ENCODE results near the gene MTMR2. TPM values are rescaled to one million over a fixed set of nuclear protein-coding genes. Genes with fewer than 3 reads are reported as not detected.
"Not testable (repeated sequence)": the region's sequence is repeated elsewhere in the genome, so short reads cannot be mapped to it uniquely, and the experiment has no call there.

The MTMR2 gene
- total RNA-seq, 1 experiment from 2014 or later, result 44.2 TPM

GRCh38 chr11:95888439-95888838 is 35.5 kb downstream of the MTMR2 start:
- no peaks in the 10 kb centered on the region for H3K9me3 ChIP-seq (replicated peaks)
- H3K27me3 ChIP-seq (replicated peaks), result no peaks in the 10 kb centered on the region
- peaks cover 5% of the 10 kb centered on the region; the same call in 1 of the 2 replicates for H3K4me1 ChIP-seq (replicated peaks)
- H3K36me3 ChIP-seq, result 0 out of 2 replicates have a peak, but pooled peaks cover 5% of the 10 kb centered on the region
- no peak overlapping the region for H3K27ac ChIP-seq
- DNase-seq (ENCODE audit: low read depth in 1 of 2, low spot score in 2 of 2), result no peak
- H3K4me3 ChIP-seq, result no peak overlapping the region

- Histone ChIP-seq H3K27me3 (replicated peaks) (no peaks in the 10 kb centered on the region), H3K4me1 (replicated peaks) (peaks cover 5% of the 10 kb centered on the region; the same call in 1 of the 2 replicates), H3K36me3 (0 out of 2 replicates have a peak, but pooled peaks cover 5% of the 10 kb centered on the region), H3K9me3 (replicated peaks) (no peaks in the 10 kb centered on the region), H3K4me3 (no peak overlapping the region), H3K27ac (no peak overlapping the region)
- DNase-seq (ENCODE audit: low read depth in 1 of 2, low spot score in 2 of 2), result no peak
These were observed 37.4 kb downstream of the MTMR2 start for GRCh38 chr11:95886462-95886861.

- no peaks in the 10 kb centered on the region for H3K27me3 ChIP-seq (replicated peaks)
- H3K27ac ChIP-seq, result no peak overlapping the region
- H3K9me3 ChIP-seq (replicated peaks), result no peaks in the 10 kb centered on the region
- no peak for DNase-seq (ENCODE audit: low read depth in 1 of 2, low spot score in 2 of 2)
- H3K4me3 ChIP-seq, result no peak overlapping the region
- peaks cover 5% of the 10 kb centered on the region; the same call in 1 of the 2 replicates for H3K4me1 ChIP-seq (replicated peaks)
- 0 out of 2 replicates have a peak, but pooled peaks cover 5% of the 10 kb centered on the region for H3K36me3 ChIP-seq
These were observed 39.1 kb downstream of the MTMR2 start for GRCh38 chr11:95884802-95885201.

- no peak overlapping the region for H3K4me3 ChIP-seq
- no peak overlapping the region for H3K27ac ChIP-seq
- DNase-seq (ENCODE audit: low read depth in 1 of 2, low spot score in 2 of 2), result no peak
- H3K27me3 ChIP-seq (replicated peaks), result no peaks in the 10 kb centered on the region
- H3K4me1 ChIP-seq (replicated peaks), result peaks cover 5% of the 10 kb centered on the region; the same call in 1 of the 2 replicates
- no peaks in the 10 kb centered on the region for H3K9me3 ChIP-seq (replicated peaks)
- 0 out of 2 replicates have a peak, but pooled peaks cover 5% of the 10 kb centered on the region for H3K36me3 ChIP-seq
These were observed 39.5 kb downstream of the MTMR2 start for GRCh38 chr11:95884376-95884775.

GRCh38 chr11:95883381-95883780 is 40.5 kb downstream of the MTMR2 start:
- Histone ChIP-seq H3K4me1 (replicated peaks) (peaks cover 5% of the 10 kb centered on the region; the same call in 1 of the 2 replicates), H3K36me3 (peaks cover 5% of the 10 kb centered on the region; the same call in 1 of the 2 replicates), H3K9me3 (replicated peaks) (no peaks in the 10 kb centered on the region), H3K27me3 (replicated peaks) (no peaks in the 10 kb centered on the region), H3K27ac (no peak overlapping the region), H3K4me3 (no peak overlapping the region)
- DNase-seq (ENCODE audit: low read depth in 1 of 2, low spot score in 2 of 2), result no peak

- peaks cover 18% of the 10 kb centered on the region for H3K4me1 ChIP-seq (replicated peaks)
- peaks cover 6% of the 10 kb centered on the region; the same call in 1 of the 2 replicates for H3K36me3 ChIP-seq
- no peaks in the 10 kb centered on the region for H3K27me3 ChIP-seq (replicated peaks)
- H3K4me3 ChIP-seq, result no peak overlapping the region
- H3K9me3 ChIP-seq (replicated peaks), result no peaks in the 10 kb centered on the region
- H3K27ac ChIP-seq, result peak overlapping the region; percentile 86
- peak in 1 of 2 experiments; percentile 82 for DNase-seq (ENCODE audit: low read depth in 1 of 2, low spot score in 2 of 2)
These were observed 46.6 kb downstream of the MTMR2 start for GRCh38 chr11:95877291-95877690.

GRCh38 chr11:95870877-95871276 is 53.0 kb downstream of the MTMR2 start:
- not testable (repeated sequence) for H3K4me3 ChIP-seq

GRCh38 chr11:95867105-95867504 is 56.8 kb downstream of the MTMR2 start:
- Histone ChIP-seq H3K4me1 (replicated peaks) (peaks cover 16% of the 10 kb centered on the region), H3K9me3 (replicated peaks) (no peaks in the 10 kb centered on the region), H3K4me3 (no peak overlapping the region), H3K27ac (no peak overlapping the region), H3K36me3 (peaks cover 9% of the 10 kb centered on the region), H3K27me3 (replicated peaks) (no peaks in the 10 kb centered on the region)
- no peak for DNase-seq (ENCODE audit: low read depth in 1 of 2, low spot score in 2 of 2)

More at GRCh38 chr11:95870877-95871276, 53.0 kb downstream of the MTMR2 start:
- DNase-seq (ENCODE audit: low read depth in 1 of 2, low spot score in 2 of 2); H3K36me3 ChIP-seq; H3K27me3 ChIP-seq (replicated peaks); H3K27ac ChIP-seq; H3K4me1 ChIP-seq (replicated peaks); H3K9me3 ChIP-seq (replicated peaks): not testable (repeated sequence)

GRCh38 chr11:95863486-95864140 is 60.3 kb downstream of the MTMR2 start:
- peak overlapping the region; percentile 58 for H3K27ac ChIP-seq
- no peak overlapping the region for H3K4me3 ChIP-seq
- peaks cover 13% of the 10 kb centered on the region for H3K36me3 ChIP-seq
- DNase-seq (ENCODE audit: low read depth in 1 of 2, low spot score in 2 of 2), result peak in 1 of 2 experiments; percentile 48
- peaks cover 16% of the 10 kb centered on the region for H3K4me1 ChIP-seq (replicated peaks)
- H3K27me3 ChIP-seq (replicated peaks), result no peaks in the 10 kb centered on the region
- H3K9me3 ChIP-seq (replicated peaks), result no peaks in the 10 kb centered on the region

- H3K4me3 ChIP-seq; H3K27ac ChIP-seq; DNase-seq (ENCODE audit: low read depth in 1 of 2, low spot score in 2 of 2); H3K27me3 ChIP-seq (replicated peaks); H3K9me3 ChIP-seq (replicated peaks): not testable (repeated sequence)
- Histone ChIP-seq H3K36me3 (peaks cover 19% of the 10 kb centered on the region), H3K4me1 (replicated peaks) (peaks cover 16% of the 10 kb centered on the region)
These were observed 63.9 kb downstream of the MTMR2 start for GRCh38 chr11:95860024-95860423.

GRCh38 chr11:95854362-95854761 is 69.5 kb downstream of the MTMR2 start:
- peaks cover 17% of the 10 kb centered on the region for H3K36me3 ChIP-seq
- not testable (repeated sequence) for H3K27me3 ChIP-seq (replicated peaks); H3K9me3 ChIP-seq (replicated peaks); H3K4me3 ChIP-seq; DNase-seq (ENCODE audit: low read depth in 1 of 2, low spot score in 2 of 2); H3K27ac ChIP-seq; H3K4me1 ChIP-seq (replicated peaks)

GRCh38 chr11:95853862-95854261 is 70.0 kb downstream of the MTMR2 start:
- Histone ChIP-seq H3K27me3 (replicated peaks) (no peaks in the 10 kb centered on the region), H3K4me3 (no peak overlapping the region), H3K4me1 (replicated peaks) (no peaks in the 10 kb centered on the region), H3K36me3 (peaks cover 22% of the 10 kb centered on the region), H3K27ac (no peak overlapping the region), H3K9me3 (replicated peaks) (no peaks in the 10 kb centered on the region)
- DNase-seq (ENCODE audit: low read depth in 1 of 2, low spot score in 2 of 2), result no peak

- no peak overlapping the region for H3K4me3 ChIP-seq
- no peaks in the 10 kb centered on the region for H3K9me3 ChIP-seq (replicated peaks)
- no peak for DNase-seq (ENCODE audit: low read depth in 1 of 2, low spot score in 2 of 2)
- H3K27ac ChIP-seq, result no peak overlapping the region
- peaks cover 23% of the 10 kb centered on the region for H3K36me3 ChIP-seq
- no peaks in the 10 kb centered on the region for H3K4me1 ChIP-seq (replicated peaks)
- no peaks in the 10 kb centered on the region for H3K27me3 ChIP-seq (replicated peaks)
These were observed 70.8 kb downstream of the MTMR2 start for GRCh38 chr11:95853138-95853537.

GRCh38 chr11:95850137-95850536 is 73.8 kb downstream of the MTMR2 start:
- Histone ChIP-seq H3K4me3 (no peak overlapping the region), H3K36me3 (peaks cover 26% of the 10 kb centered on the region), H3K27me3 (replicated peaks) (no peaks in the 10 kb centered on the region), H3K4me1 (replicated peaks) (no peaks in the 10 kb centered on the region), H3K9me3 (replicated peaks) (no peaks in the 10 kb centered on the region), H3K27ac (no peak overlapping the region)
- DNase-seq (ENCODE audit: low read depth in 1 of 2, low spot score in 2 of 2), result no peak

Data from SJSA1 (cell line).